LNCaP clone FGC (cell line): ENCODE data around the gene ERAL1.
"Not testable (repeated sequence)": the region's sequence is repeated elsewhere in the genome, so short reads cannot be mapped to it uniquely, and the experiment has no call there.

Source experiments
- DNase-seq: peaks from one replicate; pipeline ENCODE4 v3.0.0-alpha.2; 2011; ENCODE audit warnings: low read depth
- H3K4me3 ChIP-seq: 2 replicates; pipeline ENCODE4 v1.5.1; 2011; ENCODE audit warnings: mild to moderate bottlenecking, low read depth, low read length, control low read depth
- CTCF ChIP-seq: IDR thresholded peaks from 2 replicates; pipeline ENCODE4 v1.5.1; 2012; ENCODE audit warnings: mild to moderate bottlenecking; ENCODE audit not compliant: control insufficient read depth, insufficient read depth; ENCODE audit errors: extremely low read depth

The ERAL1 gene

GRCh38 chr17:28816540-28816939, 38.3 kb upstream of the ERAL1 start:
- no peak for DNase-seq
- TF ChIP-seq CTCF = no peak
- no peak overlapping the region for H3K4me3 ChIP-seq

- no peak for TF ChIP-seq CTCF
- no peak overlapping the region for H3K4me3 ChIP-seq
- DNase-seq = no peak
Observed at GRCh38 chr17:28818819-28819221, 36.0 kb upstream of the ERAL1 start.

- no peak for TF ChIP-seq CTCF
- no peak for DNase-seq
- H3K4me3 ChIP-seq = no peak overlapping the region
Observed at GRCh38 chr17:28819582-28819981, 35.2 kb upstream of the ERAL1 start.

GRCh38 chr17:28827672-28828071, 27.1 kb upstream of the ERAL1 start:
- H3K4me3 ChIP-seq = no peak overlapping the region
- DNase-seq = no peak
- no peak for TF ChIP-seq CTCF

GRCh38 chr17:28828294-28829040, 26.3 kb upstream of the ERAL1 start:
- no peak for TF ChIP-seq CTCF

GRCh38 chr17:28834420-28834819, 20.4 kb upstream of the ERAL1 start:
- TF ChIP-seq CTCF = no peak
- DNase-seq = no peak
- no peak overlapping the region for H3K4me3 ChIP-seq

More at GRCh38 chr17:28828294-28829040, 26.3 kb upstream of the ERAL1 start:
- no peak for DNase-seq
- H3K4me3 ChIP-seq = no peak overlapping the region

- not testable (repeated sequence) for DNase-seq
Observed at GRCh38 chr17:28836541-28836940, 18.3 kb upstream of the ERAL1 start.

GRCh38 chr17:28839221-28839620, 15.6 kb upstream of the ERAL1 start:
- no peak overlapping the region for H3K4me3 ChIP-seq

More at GRCh38 chr17:28836541-28836940, 18.3 kb upstream of the ERAL1 start:
- H3K4me3 ChIP-seq = not testable (repeated sequence)

More at GRCh38 chr17:28839221-28839620, 15.6 kb upstream of the ERAL1 start:
- no peak for TF ChIP-seq CTCF
- DNase-seq = no peak
